ENCODE measurements around the gene MARCHF4.

MARCHF4 gene

DNA sequence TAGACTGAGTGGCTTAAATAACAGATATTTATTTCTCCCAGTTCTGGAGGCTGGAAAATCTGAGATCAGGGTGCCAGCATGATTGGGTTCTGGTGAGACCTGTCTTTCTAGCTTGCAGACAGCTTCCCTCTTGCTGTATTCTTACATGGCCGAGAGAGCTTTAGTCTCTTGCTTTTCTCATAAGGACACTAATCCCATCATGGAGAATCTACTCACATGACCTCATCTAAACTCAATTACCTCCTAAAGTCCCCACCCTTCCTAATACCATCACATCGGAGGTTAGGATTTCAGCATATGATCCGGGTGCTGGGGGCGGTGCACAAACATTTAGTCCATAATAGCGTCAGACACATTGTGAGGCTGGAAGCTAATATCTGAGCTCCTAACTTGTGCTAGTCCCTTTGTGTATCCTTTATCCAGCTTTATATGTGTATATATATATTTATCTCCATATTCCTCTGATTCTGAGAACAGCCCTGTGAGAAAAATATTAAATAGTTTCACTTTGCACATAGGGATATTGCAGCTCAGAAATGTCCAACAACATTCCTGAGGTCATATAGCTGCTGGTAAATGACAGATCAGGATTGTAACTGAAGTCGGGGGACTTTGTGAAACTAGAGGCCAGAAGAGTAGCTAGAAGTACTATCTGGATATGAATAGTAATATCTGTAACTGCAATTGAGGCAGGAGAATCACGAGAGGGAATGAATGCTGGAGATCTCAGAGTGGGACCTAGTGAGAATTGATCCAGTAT is 28.9 kb downstream of the MARCHF4 start:
- no peak for FAIRE-seq
- DNase-seq (ENCODE audit: insufficient read length, low spot score): no peak
- TF ChIP-seq, protein P1, sequence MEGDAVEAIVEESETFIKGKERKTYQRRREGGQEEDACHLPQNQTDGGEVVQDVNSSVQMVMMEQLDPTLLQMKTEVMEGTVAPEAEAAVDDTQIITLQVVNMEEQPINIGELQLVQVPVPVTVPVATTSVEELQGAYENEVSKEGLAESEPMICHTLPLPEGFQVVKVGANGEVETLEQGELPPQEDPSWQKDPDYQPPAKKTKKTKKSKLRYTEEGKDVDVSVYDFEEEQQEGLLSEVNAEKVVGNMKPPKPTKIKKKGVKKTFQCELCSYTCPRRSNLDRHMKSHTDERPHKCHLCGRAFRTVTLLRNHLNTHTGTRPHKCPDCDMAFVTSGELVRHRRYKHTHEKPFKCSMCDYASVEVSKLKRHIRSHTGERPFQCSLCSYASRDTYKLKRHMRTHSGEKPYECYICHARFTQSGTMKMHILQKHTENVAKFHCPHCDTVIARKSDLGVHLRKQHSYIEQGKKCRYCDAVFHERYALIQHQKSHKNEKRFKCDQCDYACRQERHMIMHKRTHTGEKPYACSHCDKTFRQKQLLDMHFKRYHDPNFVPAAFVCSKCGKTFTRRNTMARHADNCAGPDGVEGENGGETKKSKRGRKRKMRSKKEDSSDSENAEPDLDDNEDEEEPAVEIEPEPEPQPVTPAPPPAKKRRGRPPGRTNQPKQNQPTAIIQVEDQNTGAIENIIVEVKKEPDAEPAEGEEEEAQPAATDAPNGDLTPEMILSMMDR (IDR thresholded peaks at IDR 0.05; ENCODE audit: insufficient read depth, missing control alignments): no peak

DNA sequence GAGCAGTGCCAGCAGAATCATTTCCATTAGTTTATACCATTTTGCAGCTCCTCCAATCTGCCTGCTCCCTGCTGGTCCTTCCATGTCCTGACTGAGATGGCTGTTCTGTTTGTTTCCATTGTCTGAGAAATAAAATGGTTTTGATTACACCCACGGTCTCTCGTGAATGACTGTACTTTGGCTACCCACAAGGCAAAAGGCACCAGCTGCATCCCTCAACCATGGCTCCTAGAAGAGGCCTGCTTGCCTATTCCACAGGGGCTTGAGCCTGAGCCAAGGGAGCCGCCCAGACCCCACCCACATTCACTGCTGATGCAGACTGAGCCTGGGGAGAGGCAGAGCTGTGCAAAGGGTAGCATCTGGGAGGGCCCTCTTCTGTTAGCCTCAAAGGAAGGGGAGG is 31.2 kb downstream of the MARCHF4 start:
- FAIRE-seq: no peak
- DNase-seq (ENCODE audit: insufficient read length, low spot score): no peak
- TF ChIP-seq, protein P1 (IDR thresholded peaks at IDR 0.05; ENCODE audit: insufficient read depth, missing control alignments): no peak

- TF ChIP-seq, protein P1 (IDR thresholded peaks at IDR 0.05; ENCODE audit: insufficient read depth, missing control alignments): no peak
- FAIRE-seq: no peak
- DNase-seq (ENCODE audit: insufficient read length, low spot score): no peak
Observed at GRCh38 chr2:216340280-216340631, 32.0 kb downstream of the MARCHF4 start.

GRCh38 chr2:216339456-216340279 is 32.6 kb downstream of the MARCHF4 start:
- DNase-seq (ENCODE audit: insufficient read length, low spot score): no peak
- TF ChIP-seq, protein P1 (IDR thresholded peaks at IDR 0.05; ENCODE audit: insufficient read depth, missing control alignments): peak; percentile 24
- no peak for FAIRE-seq

DNA sequence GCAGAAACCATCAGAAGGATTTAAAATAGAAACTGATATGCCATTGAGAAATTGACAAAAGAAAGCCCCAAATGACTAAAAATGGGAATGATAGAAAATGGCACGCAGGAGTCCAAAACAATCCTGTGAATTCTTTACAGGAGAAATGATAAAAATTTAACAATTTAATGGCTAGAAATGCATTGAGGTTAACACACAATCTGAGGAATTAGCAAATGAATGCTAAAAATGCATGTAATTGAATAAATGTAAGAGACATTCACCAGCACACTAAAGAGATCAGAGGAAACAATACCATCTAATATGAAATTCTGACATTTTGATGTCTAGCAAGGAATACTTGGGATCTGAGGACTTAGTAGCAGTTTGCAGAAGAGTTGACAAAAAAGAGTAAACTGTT is 37.0 kb downstream of the MARCHF4 start:
- DNase-seq (ENCODE audit: insufficient read length, low spot score): no peak
- TF ChIP-seq, protein P1 (IDR thresholded peaks at IDR 0.05; ENCODE audit: insufficient read depth, missing control alignments): no peak
- FAIRE-seq: no peak

DNA sequence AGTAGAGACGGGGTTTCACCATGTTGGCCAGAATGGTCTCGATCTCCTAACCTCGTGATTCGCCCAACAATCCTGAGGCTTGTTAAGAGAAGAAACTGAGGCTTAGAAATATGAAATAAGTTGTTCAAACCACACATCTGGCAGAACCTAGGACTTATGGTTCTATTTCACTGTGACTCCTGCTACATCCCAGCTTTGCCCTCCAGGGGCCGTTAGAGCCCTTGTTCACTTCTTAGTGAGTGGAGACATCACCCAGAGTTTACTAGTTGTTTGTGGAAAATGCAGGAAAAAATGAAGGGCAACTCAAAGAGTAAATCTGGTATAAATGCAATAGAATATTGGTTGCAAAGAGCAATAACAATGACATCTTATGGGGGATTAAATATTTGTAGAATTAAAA is 43.9 kb downstream of the MARCHF4 start:
- FAIRE-seq: no peak
- TF ChIP-seq, protein P1 (IDR thresholded peaks at IDR 0.05; ENCODE audit: insufficient read depth, missing control alignments): peak; percentile 33

More for the DNA sequence above, 43.9 kb downstream of the MARCHF4 start:
- DNase-seq (ENCODE audit: insufficient read length, low spot score): no peak

Data from D721Med (cell line).